Stimulated activated CD8-positive, alpha-beta memory T cell treated with anti-CD3 and anti-CD28 coated beads, Interleukin-15, amount 100 ng/mL, for 4 hours (primary cell): ENCODE data around the gene TMEM115.

Experiments
- DNase-seq, 2 donors: peaks; one replicate each; pipeline ENCODE4 v3.0.0-alpha.2; 2020; ENCODE audit warnings: low read depth in 2 of 2

TMEM115 gene

DNA sequence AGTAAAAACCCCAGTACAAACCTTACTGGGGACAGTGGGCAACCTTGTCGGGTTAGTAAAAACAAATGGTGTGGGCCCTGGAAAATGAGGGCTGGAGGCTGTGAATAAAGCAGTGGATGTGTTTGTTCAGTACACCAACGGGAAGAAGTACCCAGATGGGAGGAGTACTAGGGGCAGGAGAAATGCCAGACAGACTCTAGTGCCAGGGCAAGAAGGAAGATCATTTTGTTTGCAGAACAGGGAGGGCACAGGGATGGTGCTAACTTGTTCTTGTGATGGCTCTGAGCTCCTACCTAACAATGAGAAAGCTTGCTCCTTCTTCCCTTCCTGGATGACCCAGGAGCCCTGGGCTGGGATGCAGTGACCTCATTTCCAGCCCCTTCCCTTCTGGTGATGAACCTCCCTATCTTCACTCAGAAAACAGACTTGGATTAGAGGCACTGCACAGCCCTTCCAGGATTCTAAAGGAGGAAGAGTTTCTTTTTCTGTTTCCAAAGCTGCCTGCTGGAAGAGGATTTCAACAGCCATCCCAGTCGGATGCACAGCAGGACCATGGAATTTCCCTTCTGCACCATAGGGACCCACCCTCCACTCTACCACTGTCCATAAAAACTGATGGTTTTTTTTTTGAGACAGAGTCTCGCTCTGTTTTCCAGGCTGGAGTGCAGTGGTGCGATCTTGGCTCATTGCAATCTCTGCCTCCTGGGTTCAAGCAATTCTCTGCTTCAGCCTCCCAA is 24.8 kb downstream of the TMEM115 start:
- no peak for DNase-seq

DNA sequence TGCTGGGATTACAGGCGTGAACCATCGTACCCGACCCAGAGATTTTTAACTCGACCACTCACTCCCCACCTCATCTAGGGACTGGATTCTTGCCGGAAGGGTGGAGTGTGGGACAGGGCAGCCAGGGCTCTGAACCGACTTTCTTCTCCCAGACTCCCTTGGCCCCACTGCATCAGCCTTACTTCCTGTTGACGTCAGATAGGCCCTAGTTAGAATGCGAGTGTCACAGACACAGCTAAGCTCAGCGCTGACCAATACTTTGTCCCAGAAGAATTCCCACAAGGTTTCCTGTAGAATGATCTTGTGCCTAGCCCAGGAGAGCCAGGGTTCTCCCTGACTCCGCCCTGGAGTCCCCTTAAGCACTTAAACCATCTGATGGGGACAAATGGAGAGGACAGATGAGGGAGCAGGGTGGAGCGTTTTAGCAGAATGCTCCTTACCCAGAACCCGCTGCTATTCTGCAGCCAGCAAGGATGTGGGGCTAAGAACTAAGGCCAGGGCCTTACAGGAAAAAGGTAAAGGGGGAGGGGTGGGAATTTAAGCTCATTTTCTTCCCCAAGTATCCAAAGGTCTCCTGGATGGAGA is 25.5 kb downstream of the TMEM115 start:
- DNase-seq, result no peak

DNA sequence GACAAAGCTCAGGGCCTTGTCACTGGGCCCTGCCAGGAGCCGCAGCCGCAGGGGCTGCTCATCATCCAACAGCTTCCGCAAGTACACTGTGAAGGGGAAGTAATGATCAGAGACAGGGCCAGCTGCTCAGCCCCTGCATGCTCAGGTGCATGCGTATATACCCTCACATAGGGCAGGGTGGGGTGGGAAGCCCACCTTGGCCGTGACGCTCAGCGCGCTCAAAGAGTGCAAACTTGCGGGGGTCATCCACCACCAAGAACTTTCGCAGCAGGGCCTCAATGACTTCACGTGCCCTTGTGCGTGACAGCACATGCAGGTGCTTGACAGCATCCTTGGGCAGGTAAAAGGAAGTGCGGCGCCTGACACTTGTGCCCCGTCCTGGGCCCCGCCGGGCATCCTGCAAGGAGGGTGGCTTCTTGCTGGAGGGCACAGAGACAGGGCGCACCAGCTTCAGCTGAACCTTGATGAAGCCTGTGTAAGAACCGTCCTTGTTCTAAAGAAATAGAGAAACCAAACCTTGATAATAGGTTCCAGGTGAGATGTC is 27.9 kb downstream of the TMEM115 start:
- DNase-seq, result no peak

GRCh38 chr3:50330330-50330729 is 29.0 kb downstream of the TMEM115 start:
- DNase-seq, result no peak

- DNase-seq, result peak; percentile 81 to 88
These were observed 31.2 kb downstream of the TMEM115 start, which contains the start of gene TUSC2 for GRCh38 chr3:50327943-50328691. Gene TUSC2, minus strand, starts transcription at chr3:50328223. Its CDS starts 124 bp downstream, at chr3:50328099.

DNA sequence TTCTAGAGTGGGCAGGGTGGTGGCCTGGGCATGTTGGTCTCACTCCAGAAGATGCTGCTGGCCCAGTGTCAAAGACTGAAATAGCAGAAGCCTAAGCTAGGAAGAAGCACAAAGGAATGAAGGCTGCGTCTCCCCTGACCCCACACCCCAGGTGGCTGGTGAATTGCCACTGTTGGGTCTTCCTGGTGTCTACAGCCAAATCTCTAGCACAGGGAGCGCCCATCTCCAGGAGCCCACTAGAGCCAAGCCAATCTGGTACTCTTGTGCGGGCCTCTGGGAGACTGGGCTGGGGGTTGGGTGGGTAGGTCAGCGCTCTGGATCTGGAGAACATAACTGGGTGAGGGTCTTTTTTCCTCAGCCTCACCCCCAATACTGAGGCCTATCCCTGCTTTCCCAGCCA is 32.2 kb downstream of the TMEM115 start:
- no peak for DNase-seq

DNA sequence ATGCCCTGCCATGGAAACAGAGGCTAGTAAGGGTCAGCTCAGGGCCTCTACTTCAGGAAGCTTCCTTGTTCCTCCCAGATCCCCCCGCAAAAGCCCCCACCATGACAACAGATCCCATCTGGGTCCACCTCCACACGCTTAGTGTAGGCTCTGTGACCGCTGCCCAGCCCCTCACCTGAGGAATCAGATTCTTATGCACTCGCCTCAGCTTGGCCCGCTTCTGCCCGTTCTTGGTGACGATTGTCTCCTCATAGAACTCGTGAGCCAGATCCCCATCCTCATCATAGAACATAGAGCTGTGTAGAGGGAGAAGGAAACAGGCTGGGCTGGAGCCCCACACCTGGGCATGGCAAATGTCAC is 33.2 kb downstream of the TMEM115 start:
- no peak for DNase-seq

GRCh38 chr3:50325497-50326181 is 33.7 kb downstream of the TMEM115 start:
- DNase-seq, result no peak

GRCh38 chr3:50325113-50325480 is 34.2 kb downstream of the TMEM115 start:
- DNase-seq, result no peak

DNA sequence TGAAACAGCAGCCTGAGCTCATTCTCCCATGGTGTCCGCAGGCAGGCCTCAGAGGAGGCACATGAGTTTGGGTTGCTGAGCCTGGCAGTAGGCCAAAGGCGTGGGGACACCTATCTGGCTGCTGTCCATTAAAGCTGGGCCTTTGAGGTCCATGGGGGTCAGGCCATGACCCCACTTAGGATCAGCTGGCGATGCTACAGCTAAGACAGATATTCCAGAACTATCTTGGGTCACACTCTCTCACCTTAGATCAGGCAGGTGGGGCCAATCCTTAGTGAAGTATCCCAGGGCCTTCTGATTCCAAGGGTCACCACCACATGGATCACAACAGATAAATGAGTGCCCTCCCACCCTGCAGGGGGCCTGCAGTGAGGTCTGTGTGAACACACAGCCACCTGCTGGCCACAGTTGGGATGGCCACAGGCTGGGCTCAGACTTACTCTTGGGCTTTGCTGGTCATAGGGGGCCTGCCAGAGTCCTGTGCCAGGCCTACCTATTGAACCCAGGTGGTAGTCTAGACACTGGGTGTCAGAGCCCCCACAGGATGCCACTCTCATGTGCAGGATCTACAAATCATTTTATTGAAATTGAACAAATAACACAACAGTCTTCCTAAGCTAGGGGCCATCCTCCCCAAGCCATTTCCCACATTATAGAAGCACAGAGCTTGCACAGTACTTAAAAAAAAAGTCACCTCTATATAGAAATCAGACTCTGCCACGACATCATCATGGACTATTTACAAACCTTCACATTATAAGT is 34.8 kb downstream of the TMEM115 start:
- no peak for DNase-seq

GRCh38 chr3:50323614-50324199 is 35.6 kb downstream of the TMEM115 start:
- DNase-seq, result no peak

DNA sequence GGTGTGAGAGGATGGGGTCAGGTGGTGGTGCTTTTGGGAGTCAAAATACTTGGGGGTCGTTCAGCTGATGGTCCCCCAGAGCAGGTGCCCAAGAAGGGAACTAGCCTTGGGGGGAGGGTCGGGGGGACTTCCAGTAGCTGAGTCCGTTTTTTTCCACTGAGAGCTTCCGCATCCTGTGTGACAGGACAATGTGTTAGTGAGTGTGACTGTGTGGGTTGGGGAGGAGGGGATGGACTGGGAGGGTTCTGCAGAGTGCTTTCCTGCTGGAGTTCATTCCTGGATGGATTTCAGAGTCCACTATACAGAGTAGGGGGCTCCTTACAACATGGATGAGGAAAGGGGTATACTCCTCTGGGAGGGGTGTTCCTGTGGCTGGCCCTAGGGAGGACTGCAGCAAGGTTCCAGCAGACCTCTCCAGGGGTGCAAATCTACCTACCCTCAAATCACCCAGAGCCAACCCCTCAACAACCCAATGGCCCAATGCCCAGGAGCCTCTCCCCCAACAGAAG is 36.2 kb downstream of the TMEM115 start:
- DNase-seq, result no peak

DNA sequence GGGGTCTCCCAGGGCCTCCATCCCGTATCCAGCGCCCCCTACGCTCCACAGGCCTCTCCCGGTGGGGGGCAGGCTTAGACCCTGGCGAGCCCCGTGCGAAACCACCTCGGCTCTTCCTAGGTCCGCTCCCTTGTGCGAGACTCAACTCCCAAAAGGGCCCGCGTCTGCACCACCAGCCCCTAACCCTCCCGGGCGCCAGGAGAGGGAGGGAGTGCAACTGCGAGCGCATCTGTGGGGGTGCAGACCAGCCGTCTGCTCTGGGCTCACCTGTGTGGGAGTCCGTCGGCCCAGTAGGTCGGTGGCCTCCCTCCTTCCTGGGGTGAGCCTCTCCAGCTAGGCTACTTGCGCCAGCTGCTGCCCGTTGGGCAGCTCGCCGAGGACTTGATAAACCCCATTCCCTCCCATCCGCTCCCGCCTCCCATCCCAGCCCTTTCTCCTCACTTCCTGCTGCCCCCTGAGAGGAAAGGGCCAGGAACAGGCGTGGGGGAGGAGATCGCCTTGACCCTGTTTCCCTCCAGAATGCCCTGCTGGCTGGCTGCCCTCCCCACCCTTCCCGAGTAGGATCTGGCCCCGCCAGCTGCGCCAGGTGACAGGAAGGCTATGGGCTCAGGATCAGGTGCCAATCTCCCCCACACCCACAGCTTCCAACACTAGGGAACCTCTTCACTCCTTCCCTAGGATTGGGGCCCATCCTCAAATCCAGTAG is 36.8 kb downstream of the TMEM115 start, which contains the start of gene HYAL2:
HYAL2 (minus strand) TSS at position 360 of the 706 bp plus-strand sequence. CDS start 2,256 bp downstream, outside the sequence.
- no peak for DNase-seq

GRCh38 chr3:50322115-50322385 is 37.3 kb downstream of the TMEM115 start:
- DNase-seq, result no peak

- peak; percentile 63 to 68 for DNase-seq
These were observed 37.8 kb downstream of the TMEM115 start for GRCh38 chr3:50321336-50322114.

GRCh38 chr3:50320853-50321335 is 38.4 kb downstream of the TMEM115 start:
- DNase-seq, result peak in 1 of 2 donors; percentile 61

DNA sequence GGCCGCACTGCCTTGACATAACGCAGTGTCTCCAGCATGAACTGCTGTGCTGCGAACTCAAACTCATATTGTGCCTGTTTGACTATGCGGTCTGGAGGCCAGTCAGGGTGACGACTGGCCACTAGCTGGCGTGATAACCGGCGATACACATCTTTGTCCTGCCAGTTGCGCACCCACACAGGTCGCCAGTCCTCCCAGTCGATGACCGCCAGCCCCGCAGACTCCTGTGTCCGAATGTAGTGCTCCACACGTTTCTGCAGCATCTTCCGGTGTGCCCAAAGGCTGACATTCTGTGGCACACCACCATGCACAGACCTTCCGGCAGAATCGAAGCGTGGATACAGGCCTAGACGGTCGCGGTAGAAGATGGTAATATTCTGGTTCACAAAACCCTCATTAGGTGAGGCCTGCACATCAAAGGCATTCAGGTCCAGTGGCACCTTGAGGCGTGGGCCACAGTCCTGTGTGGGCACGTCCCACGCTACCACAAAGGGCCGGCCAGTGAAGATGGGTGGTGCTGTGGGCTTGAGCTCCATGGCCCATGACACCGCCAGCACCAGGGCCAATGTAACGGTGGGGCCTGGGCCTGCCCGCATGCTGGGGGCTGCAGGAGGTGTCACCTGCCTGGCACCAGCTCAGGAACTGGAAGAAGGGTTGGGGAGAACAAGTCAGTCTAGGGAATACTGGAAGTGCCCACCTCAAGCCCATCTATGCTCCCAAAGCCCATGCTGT is 39.3 kb downstream of the TMEM115 start:
- DNase-seq, result no peak

DNA sequence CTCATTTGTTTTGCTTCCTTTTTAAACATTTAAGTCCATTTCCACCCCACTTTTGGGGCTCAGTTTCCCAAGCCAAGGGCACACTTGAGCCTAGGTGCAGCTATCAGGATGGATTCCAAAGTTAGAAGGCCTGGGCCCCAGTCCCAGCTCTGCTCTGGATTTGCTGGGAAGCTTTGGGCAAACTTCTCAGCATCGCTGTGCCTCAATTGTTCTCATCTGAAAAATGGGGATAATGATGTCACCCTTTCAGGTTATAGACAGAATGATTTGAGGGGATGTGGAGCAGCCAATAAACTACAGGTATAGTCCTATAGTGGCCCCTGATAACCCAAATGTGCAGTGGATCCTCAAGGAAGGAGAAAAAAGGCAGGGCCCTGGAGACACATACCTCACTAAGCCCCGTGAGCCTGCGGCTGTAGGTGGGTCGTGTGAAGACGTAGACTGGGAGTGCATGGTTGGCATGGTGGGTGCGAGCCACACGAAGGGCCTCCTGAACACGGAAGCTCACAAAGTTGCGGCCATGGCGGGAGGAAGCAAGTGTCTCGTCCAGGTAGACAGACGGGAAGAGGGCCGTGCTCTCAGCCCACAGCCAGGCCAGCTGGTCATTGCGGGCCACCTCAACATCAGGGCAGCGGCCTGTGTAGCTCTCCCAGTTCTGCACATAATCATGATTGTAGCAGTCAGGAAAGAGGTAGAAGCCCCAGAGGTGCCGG is 40.0 kb downstream of the TMEM115 start:
- no peak for DNase-seq
